Natural killer cell (primary cell): ENCODE data around the gene HOXB1. TPM values are rescaled to one million over a fixed set of nuclear protein-coding genes. Genes with fewer than 3 reads are reported as not detected.

Source experiments
- ATAC-seq, 3 donors: fragments of 150-1000 bp in 2 of 3; fragments of 200-7000 bp in 1 of 3; cut with Tn5 transposase; 1 replicate in 1 of 3; 2 replicates in 2 of 3; pipeline ENCODE4 v1.10.0; 2021; ENCODE audit warnings: mild to moderate bottlenecking in 2 of 3, moderate library complexity in 2 of 3
- DNase-seq, 2 donors: peaks; one replicate each; pipeline versions ENCODE4 v3.0.0 to v3.0.0-alpha.2; 2013 to 2021; ENCODE audit warnings: mixed read lengths in 1 of 2
- H3K27ac ChIP-seq: one replicate; pipeline ENCODE4 v1.5.1; 2013; ENCODE audit warnings: mild to moderate bottlenecking, low read length
- H3K27me3 ChIP-seq: one replicate; pipeline ENCODE4 v1.6.1; 2013; ENCODE audit warnings: low read length; ENCODE audit not compliant: control insufficient read depth, insufficient read depth
- H3K36me3 ChIP-seq: one replicate; pipeline ENCODE4 v1.6.1; 2013; ENCODE audit warnings: low read length; ENCODE audit not compliant: control insufficient read depth, insufficient read depth
- H3K4me1 ChIP-seq: one replicate; pipeline ENCODE4 v1.6.1; 2013; ENCODE audit warnings: low read length; ENCODE audit not compliant: control insufficient read depth, insufficient read depth
- H3K4me3 ChIP-seq: one replicate; pipeline ENCODE4 v1.5.1; 2013; ENCODE audit warnings: low read length
- H3K9me3 ChIP-seq: one replicate; pipeline ENCODE4 v1.6.1; 2013; ENCODE audit warnings: low read length; ENCODE audit not compliant: control insufficient read depth, insufficient read depth
- H3K27ac Mint-ChIP-seq, 2 donors: one replicate each; pipeline ENCODE4 v1.8.0; 2022; ENCODE audit warnings: mild to moderate bottlenecking in 2 of 2, mixed read lengths in 2 of 2, moderate library complexity in 1 of 2
- H3K27me3 Mint-ChIP-seq, 2 donors: one replicate each; pipeline ENCODE4 v1.8.0; 2022; ENCODE audit warnings: low read depth in 2 of 2, mixed read lengths in 2 of 2
- H3K36me3 Mint-ChIP-seq: one replicate; pipeline ENCODE4 v1.8.0; 2022; ENCODE audit warnings: mixed read lengths
- H3K4me1 Mint-ChIP-seq, 2 donors: one replicate each; pipeline ENCODE4 v1.8.0; 2022; ENCODE audit warnings: mixed read lengths in 2 of 2
- H3K4me3 Mint-ChIP-seq: one replicate; pipeline ENCODE4 v1.8.0; 2022; ENCODE audit warnings: mild to moderate bottlenecking, moderate library complexity, mixed read lengths
- H3K9me3 Mint-ChIP-seq, 2 donors: one replicate each; pipeline ENCODE4 v1.8.0; 2022; ENCODE audit warnings: mixed read lengths in 2 of 2
- WGBS: methylation state at CpG from one replicate; pipeline ENCODE4 v1.1.7; 2013; ENCODE audit warnings: missing lambda C conversion rate; ENCODE audit not compliant: insufficient coverage; 5-methylcytosine and 5-hydroxymethylcytosine counted together
- intact Hi-C: fragments of 100-400 bp; cut with micrococcal nuclease; formaldehyde crosslinking; loops from one replicate; pipeline ENCODE4 v1.14.2; 2022
- total RNA-seq, 4 donors: library from RNA; stranded (reverse); fragments of 120-200 nt in 1 of 4; gene quantifications; one replicate each; pipeline versions ENCODE4 v1.2.3 to v1.2.4, GENCODE V29; 2013 to 2022
- TF ChIP-seq, protein P1 (sequence below): fragments of 200-600 bp; IDR thresholded peaks from one replicate; pipeline ENCODE4 v1.8.0; 2022; ENCODE audit warnings: antibody characterized with exemption

HOXB1 gene
- total RNA-seq, 3 donors from 2014 or later (not counting 1 experiment from before 2014, with no cell fraction given), result not detected

DNA sequence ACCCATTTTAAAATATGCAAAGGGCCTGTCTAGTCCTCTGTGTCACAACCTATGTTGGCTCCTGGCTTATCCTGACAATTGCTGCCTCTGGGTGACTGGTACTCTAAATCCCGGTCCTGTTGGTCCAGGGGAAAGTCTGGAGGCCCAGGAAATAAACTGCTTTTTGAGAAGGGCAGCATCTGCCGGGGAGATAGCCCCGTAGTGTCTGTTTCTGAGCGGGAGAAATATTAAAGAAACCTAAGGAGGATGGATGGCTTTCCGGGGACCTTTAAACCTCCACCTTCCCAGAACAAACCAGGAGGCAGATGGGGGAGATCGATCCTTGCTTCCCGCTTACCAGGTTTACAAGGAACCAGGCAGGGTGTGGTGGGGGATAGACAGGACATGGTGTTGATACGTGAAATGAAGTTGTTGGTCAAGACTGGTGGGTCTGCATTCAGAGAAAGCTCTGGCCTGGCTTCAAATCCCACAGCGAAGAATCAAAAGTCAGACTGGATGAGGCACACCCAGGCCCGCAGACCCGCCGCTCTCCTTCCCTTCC, 10.3 kb upstream of the HOXB1 start:
- no peaks in the 10 kb centered on the region for H3K9me3 ChIP-seq
- Mint-ChIP-seq H3K4me1 (peaks cover 52% of the 10 kb centered on the region in 2 donors), H3K36me3 (peaks cover 7% of the 10 kb centered on the region), H3K4me3 (peak overlapping the region; percentile 99), H3K9me3 (no peaks in the 10 kb centered on the region), H3K27ac (peak overlapping the region; percentile 94 to 99), H3K27me3 (peaks cover 0 to 26% of the 10 kb centered on the region in 2 donors)
- intact Hi-C loops, result no loop called here
- peak overlapping the region; percentile 77 for H3K4me3 ChIP-seq
- TF ChIP-seq, protein P1, sequence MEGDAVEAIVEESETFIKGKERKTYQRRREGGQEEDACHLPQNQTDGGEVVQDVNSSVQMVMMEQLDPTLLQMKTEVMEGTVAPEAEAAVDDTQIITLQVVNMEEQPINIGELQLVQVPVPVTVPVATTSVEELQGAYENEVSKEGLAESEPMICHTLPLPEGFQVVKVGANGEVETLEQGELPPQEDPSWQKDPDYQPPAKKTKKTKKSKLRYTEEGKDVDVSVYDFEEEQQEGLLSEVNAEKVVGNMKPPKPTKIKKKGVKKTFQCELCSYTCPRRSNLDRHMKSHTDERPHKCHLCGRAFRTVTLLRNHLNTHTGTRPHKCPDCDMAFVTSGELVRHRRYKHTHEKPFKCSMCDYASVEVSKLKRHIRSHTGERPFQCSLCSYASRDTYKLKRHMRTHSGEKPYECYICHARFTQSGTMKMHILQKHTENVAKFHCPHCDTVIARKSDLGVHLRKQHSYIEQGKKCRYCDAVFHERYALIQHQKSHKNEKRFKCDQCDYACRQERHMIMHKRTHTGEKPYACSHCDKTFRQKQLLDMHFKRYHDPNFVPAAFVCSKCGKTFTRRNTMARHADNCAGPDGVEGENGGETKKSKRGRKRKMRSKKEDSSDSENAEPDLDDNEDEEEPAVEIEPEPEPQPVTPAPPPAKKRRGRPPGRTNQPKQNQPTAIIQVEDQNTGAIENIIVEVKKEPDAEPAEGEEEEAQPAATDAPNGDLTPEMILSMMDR, result no peak
- DNase-seq (peak in 1 of 2 donors; percentile 40), ATAC-seq (no peak)
- H3K27me3 ChIP-seq, result no peaks in the 10 kb centered on the region
- 33% methylated on average over 11 of the region's 12 CpGs for WGBS
- peaks cover 35% of the 10 kb centered on the region for H3K4me1 ChIP-seq
- no peaks in the 10 kb centered on the region for H3K36me3 ChIP-seq
- peak overlapping the region; percentile 95 for H3K27ac ChIP-seq

DNA sequence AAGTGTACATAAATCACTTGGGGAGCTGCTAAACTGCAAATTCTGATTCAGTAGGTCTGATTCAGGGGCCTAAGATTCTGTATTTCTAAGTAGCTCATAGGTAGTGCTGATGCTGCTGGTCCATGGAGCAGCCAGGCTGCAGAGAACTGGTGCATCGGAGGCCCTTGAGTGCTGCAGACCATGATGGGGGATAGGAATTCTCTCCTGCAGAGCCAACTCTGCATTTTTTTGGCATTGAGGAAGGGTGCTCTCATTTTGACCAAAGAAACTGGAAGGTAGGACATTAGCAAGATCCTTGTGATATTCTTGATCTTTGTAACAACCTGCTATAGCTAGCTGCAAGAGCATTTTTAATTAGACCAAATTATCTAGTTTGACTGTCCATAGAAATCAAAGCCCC, 9.4 kb upstream of the HOXB1 start:
- Mint-ChIP-seq H3K27ac (peak overlapping the region; percentile 41 to 99), H3K9me3 (no peaks in the 10 kb centered on the region), H3K36me3 (peaks cover 7% of the 10 kb centered on the region), H3K27me3 (peaks cover 0 to 24% of the 10 kb centered on the region in 2 donors), H3K4me3 (peak overlapping the region; percentile 57), H3K4me1 (peaks cover 43 to 46% of the 10 kb centered on the region in 2 donors)
- Histone ChIP-seq H3K4me1 (peaks cover 31% of the 10 kb centered on the region), H3K36me3 (no peaks in the 10 kb centered on the region), H3K27ac (no peak overlapping the region), H3K27me3 (no peaks in the 10 kb centered on the region), H3K4me3 (no peak overlapping the region), H3K9me3 (no peaks in the 10 kb centered on the region)
- intact Hi-C loops, result no loop called here
- TF ChIP-seq, protein P1, result no peak
- DNase-seq (no peak), ATAC-seq (no peak)
- WGBS, result 100% methylated on average over 1 of the region's 1 CpG

DNA sequence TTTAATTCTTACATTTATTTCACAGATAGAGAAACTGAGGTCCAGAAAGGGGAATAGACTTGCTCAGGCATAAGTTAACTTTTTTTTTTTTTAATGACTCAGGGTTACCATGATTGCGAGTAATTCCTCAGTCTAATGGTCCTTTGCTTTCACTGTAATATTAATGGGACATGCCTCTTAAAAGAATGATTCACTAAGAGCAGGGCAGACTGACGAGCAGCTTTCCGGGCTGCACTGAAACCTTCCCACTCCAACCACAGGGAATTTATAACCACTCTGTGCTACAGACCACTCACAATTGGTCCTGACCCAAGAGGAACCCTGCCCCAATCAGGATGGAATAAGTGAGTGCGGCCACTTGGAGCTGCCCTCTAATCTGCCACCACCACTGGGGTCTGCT, 8.4 kb upstream of the HOXB1 start:
- Mint-ChIP-seq H3K27ac (no peak overlapping the region), H3K27me3 (peaks cover 0 to 22% of the 10 kb centered on the region in 2 donors)

More for the DNA sequence above, 8.4 kb upstream of the HOXB1 start:
- intact Hi-C loops, result no loop called here
- Histone ChIP-seq H3K27ac (no peak overlapping the region), H3K36me3 (no peaks in the 10 kb centered on the region), H3K4me1 (peaks cover 24% of the 10 kb centered on the region), H3K4me3 (no peak overlapping the region), H3K27me3 (no peaks in the 10 kb centered on the region), H3K9me3 (no peaks in the 10 kb centered on the region)
- DNase-seq (no peak), ATAC-seq (no peak)
- no peak overlapping the region for H3K4me3 Mint-ChIP-seq
- peaks cover 32 to 36% of the 10 kb centered on the region in 2 donors for H3K4me1 Mint-ChIP-seq
- peaks cover 7% of the 10 kb centered on the region for H3K36me3 Mint-ChIP-seq
- H3K9me3 Mint-ChIP-seq, result no peaks in the 10 kb centered on the region
- TF ChIP-seq, protein P1, result no peak
- WGBS, result 89% methylated on average over 4 of the region's 4 CpGs
